CD14-positive monocyte (primary cell): Measurements from ENCODE around the gene WDR62. TPM values are rescaled to one million over a fixed set of nuclear protein-coding genes. Genes with fewer than 3 reads are reported as not detected.
A peak's percentile ranks its signal among the peaks of the same experiment; 100 is the strongest.

ENCODE experiments used
- DNase-seq, 3 donors: peaks; one replicate each; pipeline ENCODE4 v3.0.0-alpha.2; 2011 to 2022
- H2AFZ ChIP-seq: 2 replicates; pipeline ENCODE4 v1.6.0; 2012; ENCODE audit warnings: mild to moderate bottlenecking, low read depth, low read length, inconsistent platforms; ENCODE audit not compliant: insufficient read depth, poor library complexity, severe bottlenecking
- H3K27ac ChIP-seq, 2 donors: 1 replicate in 1 of 2; 2 replicates in 1 of 2; pipeline ENCODE4 v1.5.1; 2012 to 2013; ENCODE audit warnings: low read length in 2 of 2, control low read depth in 1 of 2, inconsistent platforms in 1 of 2, low read depth in 1 of 2, mild to moderate bottlenecking in 1 of 2
- H3K27me3 ChIP-seq, 2 donors: one replicate each; pipeline versions ENCODE4 v1.6.0 to v1.6.1; 2011 to 2013; ENCODE audit warnings: low read length in 2 of 2; ENCODE audit not compliant: control insufficient read depth in 2 of 2, insufficient read depth in 2 of 2
- H3K36me3 ChIP-seq, 2 donors: replicated peaks in 1 of 2; 1 replicate in 1 of 2; 2 replicates in 1 of 2; pipeline versions ENCODE4 v1.5.1 to v1.6.1; 2012 to 2013; ENCODE audit warnings: low read length in 2 of 2, control low read depth in 1 of 2, inconsistent platforms in 1 of 2, mild to moderate bottlenecking in 1 of 2; ENCODE audit not compliant: insufficient read depth in 2 of 2, control insufficient read depth in 1 of 2
- H3K4me1 ChIP-seq, 2 donors: 1 replicate in 1 of 2; 2 replicates in 1 of 2; pipeline versions ENCODE4 v1.5.1 to v1.6.1; 2012 to 2013; ENCODE audit warnings: low read length in 2 of 2, control low read depth in 1 of 2, inconsistent platforms in 1 of 2, mild to moderate bottlenecking in 1 of 2, moderate library complexity in 1 of 2; ENCODE audit not compliant: insufficient read depth in 2 of 2, control insufficient read depth in 1 of 2
- H3K4me2 ChIP-seq: replicated peaks from 2 replicates; pipeline ENCODE3; 2012; ENCODE audit warnings: low read length, moderate library complexity, mild to moderate bottlenecking; ENCODE audit not compliant: poor library complexity, severe bottlenecking; ENCODE audit errors: extremely low read depth
- H3K4me3 ChIP-seq, 3 experiments: fragments of 200-600 bp in 1 of 3; sonication (generic) in 1 of 3; replicated peaks in 1 of 3; 1 replicate in 2 of 3; 2 replicates in 1 of 3; pipeline ENCODE4 v1.5.1; 2011 to 2013; ENCODE audit warnings: low read length in 3 of 3, mild to moderate bottlenecking in 3 of 3, control low read depth in 2 of 3, low read depth in 2 of 3, inconsistent platforms in 1 of 3, moderate library complexity in 1 of 3
- H3K79me2 ChIP-seq: 2 replicates; pipeline ENCODE4 v1.6.0; 2012; ENCODE audit warnings: mild to moderate bottlenecking, control low read depth, inconsistent platforms, low read length, moderate library complexity; ENCODE audit not compliant: insufficient read depth
- H3K9ac ChIP-seq: 2 replicates; pipeline ENCODE4 v1.6.0; 2017; ENCODE audit warnings: low read length, mild to moderate bottlenecking; ENCODE audit not compliant: insufficient read depth, poor library complexity, severe bottlenecking
- H3K9me3 ChIP-seq, 2 donors: replicated peaks in 1 of 2; 1 replicate in 1 of 2; 2 replicates in 1 of 2; pipeline versions ENCODE4 v1.5.1 to v1.6.1; 2012 to 2013; ENCODE audit warnings: low read length in 2 of 2, control low read depth in 1 of 2; ENCODE audit not compliant: control insufficient read depth in 1 of 2, insufficient read depth in 1 of 2
- H4K20me1 ChIP-seq: 2 replicates; pipeline ENCODE4 v1.6.0; 2012; ENCODE audit warnings: mild to moderate bottlenecking, low read length, control low read depth, moderate library complexity; ENCODE audit not compliant: insufficient read depth
- H3K27ac Mint-ChIP-seq, 7 donors: one replicate each; pipeline ENCODE4 v1.8.0; 2020; ENCODE audit warnings: mild to moderate bottlenecking in 7 of 7, mixed read lengths in 7 of 7, moderate library complexity in 6 of 7, inconsistent platforms in 2 of 7
- H3K27me3 Mint-ChIP-seq, 3 donors: one replicate each; pipeline ENCODE4 v1.8.0; 2021 to 2022; ENCODE audit warnings: low read depth in 3 of 3, mild to moderate bottlenecking in 3 of 3, mixed read lengths in 3 of 3, moderate library complexity in 3 of 3, inconsistent platforms in 1 of 3
- H3K36me3 Mint-ChIP-seq, 2 donors: one replicate each; pipeline ENCODE4 v1.8.0; 2020; ENCODE audit warnings: mixed read lengths in 2 of 2, inconsistent platforms in 1 of 2, mild to moderate bottlenecking in 1 of 2
- H3K4me1 Mint-ChIP-seq: one replicate; pipeline ENCODE4 v1.8.0; 2020; ENCODE audit warnings: mild to moderate bottlenecking, mixed read lengths
- H3K4me3 Mint-ChIP-seq, 2 donors: one replicate each; pipeline ENCODE4 v1.8.0; 2020; ENCODE audit warnings: mild to moderate bottlenecking in 2 of 2, mixed read lengths in 2 of 2, moderate library complexity in 1 of 2
- H3K9me3 Mint-ChIP-seq, 7 donors: one replicate each; pipeline ENCODE4 v1.8.0; 2020 to 2022; ENCODE audit warnings: mixed read lengths in 7 of 7, mild to moderate bottlenecking in 6 of 7, moderate library complexity in 6 of 7, inconsistent platforms in 2 of 7
- WGBS: methylation state at CpG from one replicate; pipeline ENCODE4 v1.1.5; 2013; ENCODE audit warnings: missing lambda C conversion rate; ENCODE audit not compliant: insufficient coverage; 5-methylcytosine and 5-hydroxymethylcytosine counted together
- intact Hi-C, 2 donors: fragments of 100-400 bp; cut with micrococcal nuclease; formaldehyde crosslinking; loops; one replicate each; pipeline versions ENCODE4 v1.15.0 to v1.15.1; 2023
- polyA plus RNA-seq, 3 donors: library from polyadenylated mRNA; depleted of rRNA in 1 of 3; unstranded in 2 of 3; stranded (reverse) in 1 of 3; fragments of 300-500 nt in 2 of 3; fragments of >200 nt in 1 of 3; fragmentation: Illumina TruSeq in 2 of 3; gene quantifications; 1 replicate in 2 of 3; 2 replicates in 1 of 3; pipeline ENCODE4 v1.2.3, GENCODE V29; 2012 to 2021
- TF ChIP-seq, protein P1 (sequence below): fragments of 200-600 bp; IDR thresholded peaks from one replicate; pipeline ENCODE4 v1.8.0; 2022; ENCODE audit warnings: antibody characterized with exemption, mild to moderate bottlenecking

The WDR62 gene
- polyA plus RNA-seq, 3 donors = 0.05 to 0.88 TPM; not detected in 1

DNA sequence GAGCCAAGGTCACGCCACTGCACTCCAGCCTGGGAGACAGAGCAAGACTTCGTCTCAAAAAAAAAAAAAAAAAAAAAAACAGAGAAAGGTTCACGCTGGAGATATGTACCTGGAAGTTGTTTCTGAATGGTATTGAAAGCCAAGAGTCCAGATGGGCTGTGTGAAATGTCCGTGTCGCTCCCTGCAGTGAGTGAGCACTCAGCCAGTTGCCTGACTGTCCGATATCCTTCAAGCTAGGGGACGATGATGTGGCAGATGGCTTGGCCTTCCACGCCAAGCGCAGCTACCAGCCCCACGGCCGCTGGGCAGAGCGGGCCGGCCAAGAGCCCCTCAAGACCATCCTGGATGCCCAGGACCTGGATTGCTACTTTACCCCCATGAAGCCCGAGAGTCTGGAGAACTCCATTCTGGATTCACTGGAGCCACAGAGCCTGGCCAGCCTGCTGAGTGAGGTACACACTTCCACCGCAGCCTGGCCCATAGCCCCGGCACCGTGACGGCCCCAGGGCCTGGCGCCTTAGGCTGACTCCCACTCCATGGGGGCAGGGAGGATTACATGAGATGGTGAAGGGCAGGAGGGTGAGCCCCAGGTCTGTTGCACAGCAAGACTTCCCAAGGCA is 44.6 kb downstream of the WDR62 start:
- Mint-ChIP-seq H3K4me1 (no peaks in the 10 kb centered on the region), H3K27ac (no peak overlapping the region), H3K27me3 (peaks cover 0 to 4% (median 0%) of the 10 kb centered on the region in 3 donors), H3K4me3 (no peak overlapping the region), H3K9me3 (no peaks in the 10 kb centered on the region), H3K36me3 (peaks cover 28 to 88% of the 10 kb centered on the region in 2 donors)
- Histone ChIP-seq H3K27me3 (no peaks in the 10 kb centered on the region), H3K4me3 (no peak overlapping the region), H3K4me2 (no peak overlapping the region), H4K20me1 (no peaks in the 10 kb centered on the region), H3K27ac (no peak overlapping the region), H3K79me2 (no peaks in the 10 kb centered on the region), H3K4me1 (no peaks in the 10 kb centered on the region), H3K36me3 (peaks cover 51 to 80% of the 10 kb centered on the region in 2 donors), H2AFZ (no peak overlapping the region), H3K9ac (no peak overlapping the region), H3K9me3 (no peaks in the 10 kb centered on the region)
- intact Hi-C loops = no loop called here
- TF ChIP-seq, protein P1, sequence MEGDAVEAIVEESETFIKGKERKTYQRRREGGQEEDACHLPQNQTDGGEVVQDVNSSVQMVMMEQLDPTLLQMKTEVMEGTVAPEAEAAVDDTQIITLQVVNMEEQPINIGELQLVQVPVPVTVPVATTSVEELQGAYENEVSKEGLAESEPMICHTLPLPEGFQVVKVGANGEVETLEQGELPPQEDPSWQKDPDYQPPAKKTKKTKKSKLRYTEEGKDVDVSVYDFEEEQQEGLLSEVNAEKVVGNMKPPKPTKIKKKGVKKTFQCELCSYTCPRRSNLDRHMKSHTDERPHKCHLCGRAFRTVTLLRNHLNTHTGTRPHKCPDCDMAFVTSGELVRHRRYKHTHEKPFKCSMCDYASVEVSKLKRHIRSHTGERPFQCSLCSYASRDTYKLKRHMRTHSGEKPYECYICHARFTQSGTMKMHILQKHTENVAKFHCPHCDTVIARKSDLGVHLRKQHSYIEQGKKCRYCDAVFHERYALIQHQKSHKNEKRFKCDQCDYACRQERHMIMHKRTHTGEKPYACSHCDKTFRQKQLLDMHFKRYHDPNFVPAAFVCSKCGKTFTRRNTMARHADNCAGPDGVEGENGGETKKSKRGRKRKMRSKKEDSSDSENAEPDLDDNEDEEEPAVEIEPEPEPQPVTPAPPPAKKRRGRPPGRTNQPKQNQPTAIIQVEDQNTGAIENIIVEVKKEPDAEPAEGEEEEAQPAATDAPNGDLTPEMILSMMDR = no peak
- no peak for DNase-seq
- WGBS = 96% methylated on average over 14 of the region's 19 CpGs

DNA sequence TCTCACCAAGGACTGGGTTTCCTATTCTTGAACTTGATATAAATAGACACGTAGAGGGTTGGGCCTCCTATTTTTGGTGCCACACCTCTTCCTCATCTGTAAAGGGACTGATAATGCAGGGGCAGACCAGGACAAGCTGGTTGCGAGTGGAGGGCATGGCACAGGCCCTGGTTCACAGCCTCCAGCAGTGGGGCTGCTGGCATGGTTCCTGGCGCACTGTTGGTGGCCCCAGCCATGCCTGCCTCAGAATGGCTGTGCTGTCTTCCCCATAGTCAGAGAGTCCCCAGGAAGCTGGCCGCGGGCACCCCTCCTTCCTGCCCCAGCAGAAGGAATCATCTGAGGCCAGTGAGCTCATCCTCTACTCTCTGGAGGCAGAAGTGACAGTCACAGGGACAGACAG is 45.8 kb downstream of the WDR62 start:
- TF ChIP-seq, protein P1 = no peak
- intact Hi-C loops = no loop called here
- H3K9me3 ChIP-seq = no peaks in the 10 kb centered on the region
- no peak for DNase-seq
- H3K27ac ChIP-seq = no peak overlapping the region
- H4K20me1 ChIP-seq = no peaks in the 10 kb centered on the region
- no peaks in the 10 kb centered on the region for H3K27me3 ChIP-seq
- H3K36me3 Mint-ChIP-seq = peaks cover 27 to 86% of the 10 kb centered on the region in 2 donors
- H3K4me2 ChIP-seq = no peak overlapping the region
- no peak overlapping the region for H3K4me3 ChIP-seq
- peak overlapping the region in 3 of 7 donors; percentile 6 to 46 (median 33) for H3K27ac Mint-ChIP-seq
- H3K36me3 ChIP-seq = peaks cover 59 to 82% of the 10 kb centered on the region in 2 donors
- H3K4me1 ChIP-seq = no peaks in the 10 kb centered on the region
- no peak overlapping the region for H2AFZ ChIP-seq
- H3K79me2 ChIP-seq = no peaks in the 10 kb centered on the region
- no peak overlapping the region for H3K9ac ChIP-seq
- 84% methylated on average over 4 of the region's 5 CpGs for WGBS
- no peaks in the 10 kb centered on the region for H3K4me1 Mint-ChIP-seq
- H3K4me3 Mint-ChIP-seq = no peak overlapping the region
- peaks cover 0 to 4% (median 0%) of the 10 kb centered on the region in 3 donors for H3K27me3 Mint-ChIP-seq
- no peaks in the 10 kb centered on the region for H3K9me3 Mint-ChIP-seq
